GM12891 (cell line): ENCODE data around the gene ZFP36.

Experiments used
- DNase-seq: peaks from one replicate; pipeline ENCODE4 v3.0.0; 2011; ENCODE audit warnings: low spot score; ENCODE audit not compliant: insufficient read length
- FAIRE-seq: peaks from 2 replicates; lab custom pipeline; 2011; peaks lifted over from hg19 to GRCh38; lab: Jason Lieb, UNC
- PAX5 ChIP-seq: IDR thresholded peaks from 2 replicates; pipeline ENCODE4 v1.6.1; 2011; ENCODE audit warnings: low read length, moderate library complexity, mild to moderate bottlenecking; ENCODE audit not compliant: insufficient read depth, severe bottlenecking
- POLR2A ChIP-seq: IDR thresholded peaks from 2 replicates; pipeline ENCODE4 v1.6.1; 2011; ENCODE audit warnings: low read depth, low read length, control low read depth
- POLR2AphosphoS5 ChIP-seq: IDR thresholded peaks from 2 replicates; pipeline ENCODE4 v1.6.1; 2011; ENCODE audit warnings: low read depth, low read length, control low read depth
- POU2F2 ChIP-seq: IDR thresholded peaks from 2 replicates; pipeline ENCODE4 v1.6.1; 2011; ENCODE audit warnings: low read depth, mild to moderate bottlenecking, control low read depth, low read length, moderate library complexity
- SPI1 ChIP-seq: IDR thresholded peaks from 2 replicates; pipeline ENCODE4 v1.6.1; 2011; ENCODE audit warnings: low read depth, low read length, control low read depth
- TAF1 ChIP-seq: IDR thresholded peaks from 2 replicates; pipeline ENCODE4 v1.6.1; 2011; ENCODE audit warnings: low read depth, low read length, control low read depth

ZFP36 gene

GRCh38 chr19:39430675-39431593 is 24.3 kb downstream of the ZFP36 start:
- DNase-seq (no peak), FAIRE-seq (no peak)
- TF ChIP-seq PAX5, result no peak
- 0 out of 2 replicates have a peak, but pooled peaks have one; percentile 54 for TF ChIP-seq POLR2A
- TF ChIP-seq SPI1, result no peak
- peak; percentile 56 for TF ChIP-seq POLR2AphosphoS5
- TF ChIP-seq POU2F2, result 0 out of 2 replicates have a peak, but pooled peaks have one; percentile 8

- no peak for FAIRE-seq
- TF ChIP-seq SPI1 (no peak), TAF1 (no peak), PAX5 (no peak), POU2F2 (no peak), POLR2A (no peak), POLR2AphosphoS5 (no peak)
- DNase-seq, result no peak
Measured at GRCh38 chr19:39432677-39433025, 26.0 kb downstream of the ZFP36 start.

GRCh38 chr19:39433480-39434079 is 26.9 kb downstream of the ZFP36 start:
- no peak for TF ChIP-seq SPI1
- TF ChIP-seq POLR2AphosphoS5, result peak; percentile 22
- FAIRE-seq (no peak), DNase-seq (no peak)

GRCh38 chr19:39434123-39435076 is 27.8 kb downstream of the ZFP36 start:
- TF ChIP-seq POLR2AphosphoS5 (0 out of 2 replicates have a peak, but pooled peaks have one; percentile 11), TAF1 (no peak)
- no peak for FAIRE-seq
- DNase-seq, result no peak

- peak; percentile 91 for TF ChIP-seq POU2F2
- peak; percentile 58 for TF ChIP-seq PAX5
- peak; percentile 59 for TF ChIP-seq SPI1
- TF ChIP-seq POLR2A, result peak; percentile 99
- peak; percentile 100 for TF ChIP-seq POLR2AphosphoS5
- TF ChIP-seq TAF1, result peak; percentile 99
- FAIRE-seq (peak; percentile 86), DNase-seq (peak; percentile 88)
Measured at GRCh38 chr19:39435499-39436349, 29.1 kb downstream of the ZFP36 start, which contains the start of gene RPS16. RPS16 (minus strand) TSS chr19:39435949; CDS start chr19:39435895, 54 bp downstream.

- DNase-seq (no peak), FAIRE-seq (no peak)
- TF ChIP-seq PAX5 (no peak), SPI1 (no peak), POU2F2 (no peak), TAF1 (no peak), POLR2AphosphoS5 (no peak), POLR2A (no peak)
Measured at GRCh38 chr19:39436350-39436716, 29.7 kb downstream of the ZFP36 start.

- TF ChIP-seq POLR2A (no peak), POU2F2 (no peak), PAX5 (no peak), SPI1 (no peak), TAF1 (no peak), POLR2AphosphoS5 (no peak)
- DNase-seq, result no peak
- FAIRE-seq, result no peak
Measured at GRCh38 chr19:39438270-39438934, 31.8 kb downstream of the ZFP36 start.

- DNase-seq, result no peak
- no peak for TF ChIP-seq SPI1
- no peak for TF ChIP-seq TAF1
- FAIRE-seq, result no peak
Measured at GRCh38 chr19:39444598-39445195, 38.0 kb downstream of the ZFP36 start.
